CD4-positive, alpha-beta T cell treated with Interleukin-12 subunit alpha and Interleukin-12 subunit beta, for 1 hour (primary cell): Measurements from ENCODE around the gene METTL1.
"Not testable (repeated sequence)": the region's sequence is repeated elsewhere in the genome, so short reads cannot be mapped to it uniquely, and the experiment has no call there.

Experiments
- DNase-seq: peaks from one replicate; pipeline ENCODE4 v3.0.0-alpha.2; 2020

Gene METTL1

DNA sequence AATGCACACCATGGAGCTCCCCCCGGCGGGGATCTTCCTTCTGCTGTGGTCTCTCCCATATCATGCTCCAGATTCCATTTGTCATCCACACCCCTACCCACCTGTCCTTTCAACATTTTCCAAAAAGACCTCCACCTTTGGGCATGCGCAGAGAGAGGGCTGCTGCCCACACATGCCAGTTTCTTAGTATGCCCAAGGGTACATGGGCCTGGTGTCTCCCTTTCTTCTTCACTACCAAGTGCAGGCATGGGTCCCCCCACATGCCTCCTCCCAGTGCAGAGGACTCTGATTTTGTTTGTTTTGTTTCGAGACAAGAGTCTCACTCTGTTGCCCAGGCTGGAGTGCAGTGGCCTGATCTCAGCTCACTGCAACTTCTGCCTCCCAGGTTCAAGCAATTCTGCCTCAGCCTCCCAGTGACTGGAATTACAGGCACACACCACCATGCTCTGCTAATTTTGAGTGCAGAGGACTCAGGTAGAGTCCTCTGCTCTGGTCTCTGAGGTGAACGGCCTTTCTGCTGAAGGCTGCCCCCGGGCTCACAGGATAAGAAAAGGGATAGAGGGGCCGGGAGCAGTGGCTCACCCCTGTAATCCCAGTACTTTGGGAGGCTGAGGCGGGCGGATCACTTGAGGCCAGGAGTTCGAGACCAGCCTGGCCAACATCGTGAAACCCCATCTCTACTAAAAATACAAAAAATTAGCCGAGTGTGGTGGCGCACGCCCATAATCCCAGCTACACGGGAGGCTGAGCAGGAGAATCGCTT lies 49.9 kb downstream of the METTL1 start:
- DNase-seq, result not testable (repeated sequence)

DNA sequence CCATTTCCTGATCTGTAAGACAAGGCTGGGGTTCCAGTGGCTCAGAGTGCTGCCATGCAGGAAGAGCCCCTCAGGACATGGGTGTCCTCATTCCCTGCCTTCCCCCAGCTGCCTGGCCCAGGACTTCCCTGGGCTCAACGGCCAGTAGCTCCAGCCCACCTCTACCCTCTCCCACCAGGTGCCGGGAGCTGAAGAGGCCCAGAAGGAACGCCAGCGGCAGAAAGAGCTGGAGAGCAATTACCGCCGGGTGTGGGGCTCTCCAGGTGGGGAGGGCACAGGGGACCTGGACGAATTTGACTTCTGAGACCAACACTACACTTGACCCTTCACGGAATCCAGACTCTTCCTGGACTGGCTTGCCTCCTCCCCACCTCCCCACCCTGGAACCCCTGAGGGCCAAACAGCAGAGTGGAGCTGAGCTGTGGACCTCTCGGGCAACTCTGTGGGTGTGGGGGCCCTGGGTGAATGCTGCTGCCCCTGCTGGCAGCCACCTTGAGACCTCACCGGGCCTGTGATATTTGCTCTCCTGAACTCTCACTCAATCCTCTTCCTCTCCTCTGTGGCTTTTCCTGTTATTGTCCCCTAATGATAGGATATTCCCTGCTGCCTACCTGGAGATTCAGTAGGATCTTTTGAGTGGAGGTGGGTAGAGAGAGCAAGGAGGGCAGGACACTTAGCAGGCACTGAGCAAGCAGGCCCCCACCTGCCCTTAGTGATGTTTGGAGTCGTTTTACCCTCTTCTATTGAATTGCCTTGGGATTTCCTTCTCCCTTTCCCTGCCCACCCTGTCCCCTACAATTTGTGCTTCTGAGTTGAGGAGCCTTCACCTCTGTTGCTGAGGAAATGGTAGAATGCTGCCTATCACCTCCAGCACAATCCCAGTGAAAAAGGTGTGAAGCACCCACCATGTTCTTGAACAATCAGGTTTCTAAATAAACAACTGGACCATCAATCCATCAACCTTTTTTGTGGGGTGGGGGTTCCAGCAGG lies 51.0 kb downstream of the METTL1 start:
- DNase-seq, result no peak

DNA sequence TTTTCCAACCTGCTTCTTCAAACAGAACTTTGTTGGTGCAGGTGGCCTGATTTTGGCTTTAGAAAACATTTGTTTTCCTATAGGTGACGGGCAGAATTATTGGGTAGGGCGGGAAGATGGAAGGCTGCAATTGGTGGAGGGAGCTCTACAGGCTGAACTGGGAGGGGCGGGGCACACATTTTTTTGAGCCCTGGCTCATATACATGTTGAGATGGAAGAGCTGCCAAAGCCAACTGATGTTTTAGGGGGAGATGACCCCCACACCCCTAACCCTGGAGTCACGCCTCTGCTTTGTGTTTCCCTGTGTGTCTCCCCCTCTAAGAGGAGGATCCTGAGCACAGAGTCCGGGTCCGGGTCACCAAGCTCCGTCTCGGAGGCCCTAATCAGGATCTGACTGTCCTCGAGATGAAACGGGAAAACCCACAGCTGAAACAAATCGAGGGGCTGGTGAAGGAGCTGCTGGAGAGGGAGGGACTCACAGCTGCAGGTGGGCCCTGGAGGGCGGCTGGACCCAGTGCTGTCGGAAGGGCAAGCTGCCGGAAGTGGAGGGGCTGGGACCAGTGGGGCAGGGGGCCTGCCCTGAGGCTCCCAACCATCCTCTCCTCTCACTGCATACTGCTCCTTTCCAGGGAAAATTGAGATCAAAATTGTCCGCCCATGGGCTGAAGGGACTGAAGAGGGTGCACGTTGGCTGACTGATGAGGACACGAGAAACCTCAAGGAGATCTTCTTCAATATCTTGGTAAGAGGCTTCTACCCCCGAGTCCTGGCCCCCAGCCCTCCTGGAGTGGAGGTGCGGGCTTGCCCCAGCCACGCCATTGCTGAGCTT lies 51.9 kb downstream of the METTL1 start:
- DNase-seq, result no peak

DNA sequence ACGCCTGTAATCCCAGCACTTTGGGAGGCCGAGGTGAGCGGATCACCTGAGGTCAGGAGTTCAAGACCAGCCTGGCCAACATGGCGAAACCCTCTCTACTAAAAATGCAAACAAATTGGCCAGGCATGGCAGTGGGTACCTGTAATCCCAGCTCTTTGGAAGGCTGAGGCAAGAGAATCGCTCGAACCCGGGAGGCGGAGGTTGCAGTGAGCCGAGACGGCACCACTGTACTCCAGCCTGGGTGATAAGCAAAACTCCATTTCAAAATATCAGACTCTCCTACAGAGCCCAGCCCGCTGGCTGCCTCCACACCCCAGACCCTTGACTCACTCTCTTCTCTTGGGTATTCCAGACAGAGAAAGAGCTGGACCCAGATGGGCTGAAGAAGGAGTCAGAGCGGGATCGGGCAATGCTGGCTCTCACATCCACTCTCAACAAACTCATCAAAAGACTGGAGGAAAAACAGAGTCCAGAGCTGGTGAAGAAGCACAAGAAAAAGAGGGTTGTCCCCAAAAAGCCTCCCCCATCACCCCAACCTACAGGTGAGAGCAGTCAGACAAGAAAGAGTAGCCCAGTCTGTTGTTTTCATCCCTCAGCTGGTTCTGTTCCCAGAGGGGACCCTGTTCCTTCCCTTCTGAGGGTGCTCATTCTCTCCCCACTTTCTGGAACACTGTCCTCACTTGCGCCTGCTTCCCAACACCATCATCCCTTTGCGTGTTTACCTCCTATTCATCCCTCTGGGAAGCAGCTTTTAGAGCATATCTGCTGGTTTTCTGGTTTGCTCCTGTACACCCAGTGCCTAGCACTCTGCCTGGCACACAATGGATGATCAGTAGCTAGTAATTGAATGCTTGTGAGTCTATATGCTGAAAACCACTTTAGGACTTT lies 53.0 kb downstream of the METTL1 start:
- DNase-seq, result no peak
